Testis (tissue), 2 donors: Measurements from ENCODE around the gene NR3C1.

ENCODE experiments used
- CTCF ChIP-seq, 3 experiments: fragments of 450-650 bp in 2 of 3; fragments of 200-600 bp in 1 of 3; sonication (generic) in 1 of 3; IDR thresholded peaks; one replicate each; pipeline ENCODE4 v1.5.1; 2016 to 2019; ENCODE audit warnings: antibody characterized with exemption in 3 of 3, mild to moderate bottlenecking in 2 of 3, moderate library complexity in 1 of 3
- POLR2A ChIP-seq: fragments of 450-650 bp; IDR thresholded peaks from one replicate; pipeline ENCODE4 v1.6.1; 2017; ENCODE audit warnings: antibody characterized with exemption, mild to moderate bottlenecking, moderate library complexity

GRCh38 chr5:143281226-143281625 is 122.3 kb downstream of the NR3C1 start:
- TF ChIP-seq CTCF (IDR thresholded peaks at IDR 0.05) (no peak), POLR2A (no peak)
